HG03575 (cell line): Measurements from ENCODE around the gene HECW1.
"Not testable (repeated sequence)": the region's sequence is repeated elsewhere in the genome, so short reads cannot be mapped to it uniquely, and the experiment has no call there.

Experiments used
- ATAC-seq: cut with Tn5 transposase; IDR thresholded peaks from one replicate; pipeline ENCODE4 v1.9.1; 2021; ENCODE audit not compliant: unreplicated experiment, insufficient number of reproducible peaks, low FRiP score; ENCODE audit errors: extremely low read depth

Gene HECW1

DNA sequence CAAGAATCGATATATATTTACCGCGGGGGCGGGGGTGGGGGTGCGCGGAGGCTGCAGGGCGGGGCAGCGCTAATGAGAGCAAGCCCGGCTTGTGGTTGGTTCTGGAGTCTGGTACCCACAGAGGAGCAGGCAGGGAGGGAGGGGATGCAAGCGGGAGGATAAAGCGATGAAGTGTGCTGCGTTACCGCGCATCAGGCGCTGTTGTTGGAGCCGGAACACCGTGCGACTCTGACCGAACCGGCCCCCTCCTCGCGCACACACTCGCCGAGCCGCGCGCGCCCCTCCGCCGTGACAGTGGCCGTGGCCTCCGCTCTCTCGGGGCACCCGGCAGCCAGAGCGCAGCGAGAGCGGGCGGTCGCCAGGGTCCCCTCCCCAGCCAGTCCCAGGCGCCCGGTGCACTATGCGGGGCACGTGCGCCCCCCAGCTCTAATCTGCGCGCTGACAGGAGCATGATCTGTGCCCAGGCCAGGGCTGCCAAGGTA, at the start of gene HECW1:
TSS of gene HECW1 (plus strand) at position 189 of the 482 bp plus-strand sequence. CDS start 131,259 bp downstream, outside the sequence.
- no peak for ATAC-seq

DNA sequence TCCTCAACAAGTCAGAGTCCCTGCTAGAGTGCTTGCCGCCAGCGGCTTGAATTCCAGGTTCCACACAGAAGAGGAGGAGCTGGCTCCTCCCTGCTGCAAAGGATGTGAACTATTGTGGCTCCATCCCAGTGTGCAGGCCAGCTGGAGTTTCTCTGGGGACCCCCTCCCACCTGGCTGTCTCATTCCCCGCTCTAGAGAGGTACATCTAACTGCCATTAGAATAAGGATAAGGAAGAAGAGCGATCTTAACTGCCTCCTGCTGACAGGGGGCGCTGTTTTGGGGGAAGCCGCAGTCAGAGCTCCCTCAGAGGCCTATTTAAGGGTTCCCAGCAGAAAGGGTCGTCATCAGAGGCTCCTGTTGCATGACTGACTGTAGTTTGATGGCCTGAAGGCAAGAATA, 40.8 kb upstream of the HECW1 start:
- no peak for ATAC-seq

DNA sequence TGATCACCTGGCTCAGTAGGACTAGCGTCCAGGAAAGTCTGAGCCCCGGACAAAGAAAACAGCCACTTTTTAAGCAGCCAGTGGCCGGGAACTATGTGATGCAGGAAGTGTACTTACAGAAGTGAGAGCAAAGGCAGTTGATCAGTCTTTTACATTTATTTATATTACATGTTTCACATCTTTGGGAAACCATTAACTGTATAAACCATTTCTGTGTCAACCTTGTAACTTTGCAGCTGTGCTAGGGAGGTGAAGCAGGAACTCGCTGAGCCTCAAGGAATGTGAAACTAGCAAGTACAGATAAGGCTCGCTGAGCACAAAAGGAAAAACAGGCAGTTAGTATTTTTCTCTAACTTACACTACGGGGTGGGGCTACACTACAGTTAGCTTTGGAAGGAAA, 39.9 kb upstream of the HECW1 start:
- no peak for ATAC-seq

DNA sequence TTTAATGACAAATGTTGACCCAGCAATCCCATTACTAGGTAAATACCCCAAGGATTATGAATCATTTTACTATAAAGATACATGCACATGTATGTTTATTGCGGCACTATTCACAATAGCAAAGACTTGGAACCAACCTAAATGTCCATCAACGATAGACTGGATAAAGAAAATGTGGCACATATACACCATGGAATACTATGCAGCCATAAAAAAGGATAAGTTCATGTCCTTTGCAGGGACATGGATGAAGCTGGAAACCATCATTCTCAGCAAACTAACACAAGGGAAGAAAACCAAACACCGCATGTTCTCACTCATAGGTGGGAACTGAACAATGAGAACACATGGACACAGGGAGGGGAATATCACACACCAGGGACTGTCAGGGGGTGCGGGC, 38.6 kb upstream of the HECW1 start:
- not testable (repeated sequence) for ATAC-seq

DNA sequence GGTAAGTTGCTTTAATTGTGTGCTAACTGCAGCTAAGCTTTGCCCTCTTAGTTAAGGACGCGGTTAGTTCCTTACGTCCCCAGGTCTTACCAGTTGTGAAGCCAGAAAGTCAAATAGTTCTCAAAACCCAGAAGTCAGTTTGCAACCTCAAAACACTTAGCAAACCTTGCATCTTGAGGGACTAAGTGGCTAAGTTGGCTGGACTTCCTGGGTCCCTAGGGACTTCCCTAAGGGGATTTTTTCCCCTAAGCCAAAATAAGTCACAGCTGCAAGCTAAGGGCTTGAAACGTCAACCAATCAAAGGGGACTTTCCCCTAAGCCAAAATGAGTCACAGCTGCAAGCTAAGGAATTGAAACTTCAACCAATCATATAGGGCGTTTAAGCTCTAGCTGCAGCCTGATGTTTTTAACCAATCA, 36.2 kb upstream of the HECW1 start:
- ATAC-seq = no peak

DNA sequence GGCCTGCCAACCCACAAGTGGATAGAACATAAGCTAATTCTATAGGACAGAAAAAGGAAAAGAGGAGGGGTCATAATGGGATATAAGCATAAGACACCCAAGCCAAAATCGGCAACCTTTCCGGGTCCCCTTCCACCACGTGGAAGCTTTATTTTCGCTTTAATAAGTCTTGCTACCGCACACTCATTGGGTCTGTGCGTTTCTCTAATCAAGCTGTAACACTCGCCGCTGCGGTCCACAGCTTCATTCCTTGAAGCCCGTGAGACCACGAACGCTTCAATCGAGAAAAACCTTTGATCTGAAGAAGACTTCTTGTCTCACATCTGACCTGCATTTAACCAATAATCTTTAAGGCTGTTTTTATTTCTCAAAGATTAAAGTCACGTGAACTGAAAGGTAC, 35.8 kb upstream of the HECW1 start:
- ATAC-seq = no peak

DNA sequence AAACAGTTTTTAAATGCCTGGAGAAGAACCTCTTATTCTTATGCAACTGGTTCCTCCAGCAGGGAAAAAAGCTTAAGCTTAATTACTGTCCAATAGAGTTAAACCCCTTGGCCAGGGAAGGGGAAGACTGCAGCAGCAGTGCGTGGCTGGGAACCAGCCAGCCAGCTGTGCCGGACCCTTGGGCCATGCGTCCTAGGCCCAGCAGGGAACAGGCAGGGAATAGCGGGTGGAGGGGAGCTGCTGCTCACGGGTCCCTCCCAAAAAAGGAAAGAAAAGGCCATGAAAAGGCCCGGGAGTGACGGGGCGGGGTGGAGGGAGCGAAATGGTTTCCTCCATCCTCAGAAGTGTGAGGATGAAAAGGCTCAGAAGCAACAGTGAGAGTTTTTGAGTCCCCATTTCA, 35.2 kb upstream of the HECW1 start:
- ATAC-seq = no peak

DNA sequence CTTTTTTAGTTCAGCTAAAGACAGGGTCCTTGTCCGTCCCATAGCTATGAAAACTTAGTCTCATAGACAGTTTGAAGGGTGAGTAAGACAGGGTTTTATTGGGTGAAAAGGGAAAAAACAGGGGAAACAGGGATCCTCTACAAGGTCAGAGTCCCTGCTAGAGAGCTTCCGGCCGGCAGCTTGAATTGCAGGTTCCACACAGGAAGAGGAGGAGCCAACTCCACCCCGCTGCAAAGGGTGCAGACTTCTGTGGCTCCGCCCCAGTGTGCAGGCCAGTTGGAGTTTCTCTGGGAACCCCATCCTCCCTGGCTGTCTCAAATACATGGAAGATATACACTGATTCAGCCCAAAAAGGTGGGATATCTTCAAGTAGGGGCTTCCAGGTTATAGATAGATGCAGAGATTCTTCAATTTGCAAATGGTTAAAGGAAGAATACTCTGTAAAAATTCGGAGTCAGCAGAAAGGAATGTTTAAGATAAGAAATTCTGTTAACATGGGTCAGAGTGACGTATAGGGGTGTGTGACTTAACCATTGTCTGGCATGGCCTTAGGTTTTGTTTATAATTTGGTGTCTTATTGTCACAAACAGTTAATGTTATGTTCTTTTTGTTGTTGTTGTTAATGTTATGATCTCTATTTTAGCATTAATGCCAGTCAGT, 34.6 kb upstream of the HECW1 start:
- no peak for ATAC-seq

DNA sequence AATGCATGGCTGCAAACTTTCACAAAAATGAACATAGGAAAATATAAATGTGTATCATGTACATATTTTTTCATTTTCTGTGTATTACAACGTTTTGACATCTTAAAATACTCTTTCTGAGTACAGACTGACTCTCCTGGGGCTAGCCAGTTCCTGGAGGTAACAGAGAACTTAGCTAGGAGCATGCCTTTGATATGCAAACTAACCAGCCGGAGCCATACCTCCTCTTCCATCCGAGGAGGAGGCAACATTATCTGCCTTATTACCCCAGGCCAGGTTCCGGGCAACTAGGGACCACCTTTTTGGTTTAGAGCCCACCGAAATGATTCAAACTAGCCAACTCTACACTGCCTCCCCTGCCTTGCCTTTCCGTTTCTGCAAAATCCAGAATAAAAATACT, 33.7 kb upstream of the HECW1 start:
- no peak for ATAC-seq

DNA sequence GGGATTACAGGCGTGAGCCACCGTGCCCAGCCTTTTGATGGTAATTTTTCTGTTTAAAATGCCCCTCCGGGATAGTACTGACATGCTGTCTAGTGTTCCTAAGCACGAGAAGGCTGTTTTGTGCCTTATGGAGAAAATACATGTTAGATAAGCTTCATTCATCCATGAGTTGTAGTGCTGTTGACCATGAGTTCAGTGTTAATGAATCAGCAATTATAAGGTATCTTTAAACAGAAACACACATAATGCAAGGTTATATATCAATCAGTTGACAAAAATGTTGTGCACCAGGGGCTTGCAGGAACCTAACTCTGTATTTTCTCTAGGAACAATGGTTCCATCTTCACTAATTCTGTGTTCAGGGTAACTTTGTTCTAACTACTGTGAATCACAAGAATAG, 30.8 kb upstream of the HECW1 start:
- no peak for ATAC-seq

DNA sequence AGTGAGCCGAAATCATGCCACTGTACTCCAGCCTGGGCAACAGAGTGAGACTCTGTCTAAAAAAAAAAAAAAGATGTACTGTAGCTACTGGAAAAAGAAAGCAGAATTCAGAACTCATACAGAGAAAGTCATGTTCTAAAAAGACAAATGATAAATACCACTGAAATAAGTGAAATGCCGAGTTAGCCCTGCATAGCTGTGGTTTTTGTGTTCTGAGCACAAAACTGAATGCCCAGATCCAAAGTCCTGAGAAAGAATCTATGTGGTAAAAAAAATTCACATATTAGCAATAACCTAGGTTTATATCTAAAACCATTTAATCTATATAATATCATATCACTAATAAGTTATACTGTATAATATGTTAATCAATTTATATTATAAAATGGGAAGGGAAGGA, 29.3 kb upstream of the HECW1 start:
- no peak for ATAC-seq

DNA sequence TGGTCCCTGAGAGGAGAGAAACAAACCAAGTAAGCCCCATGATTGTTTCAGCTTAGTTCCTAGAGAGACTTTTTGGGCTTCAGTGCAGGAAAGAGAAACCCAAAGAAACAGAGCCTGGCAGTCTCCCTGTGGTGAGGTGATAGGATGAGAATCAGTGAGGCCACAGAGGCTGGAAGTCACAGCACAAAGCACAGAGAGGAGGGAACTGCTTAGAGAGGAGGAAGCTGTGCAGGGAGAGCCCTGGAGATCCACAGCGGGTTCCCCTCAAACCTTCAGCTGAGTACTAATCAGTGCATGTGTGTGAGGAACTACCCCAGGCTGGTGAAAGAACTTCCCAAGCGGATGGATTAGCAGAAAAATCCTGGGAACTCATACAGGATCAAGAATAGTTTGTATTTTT, 27.4 kb upstream of the HECW1 start:
- ATAC-seq = no peak

DNA sequence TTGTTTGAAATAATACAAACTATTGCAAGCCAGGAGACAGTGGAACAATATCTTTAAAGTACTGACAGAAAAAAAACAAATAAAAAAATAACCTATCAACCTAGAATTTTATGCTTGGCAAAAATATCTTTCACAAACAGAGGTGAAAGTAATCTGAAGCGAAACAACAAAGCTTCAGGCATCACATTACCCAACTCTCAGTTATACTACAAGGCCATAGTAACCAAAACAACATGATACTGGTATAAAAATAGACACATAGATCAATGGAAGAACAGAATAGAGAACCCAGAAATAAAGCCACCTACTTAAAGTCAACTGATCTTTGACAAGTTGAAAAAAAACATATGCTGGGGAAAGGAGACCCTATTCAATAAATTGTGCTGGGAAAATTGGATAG, 26.5 kb upstream of the HECW1 start:
- ATAC-seq = no peak

DNA sequence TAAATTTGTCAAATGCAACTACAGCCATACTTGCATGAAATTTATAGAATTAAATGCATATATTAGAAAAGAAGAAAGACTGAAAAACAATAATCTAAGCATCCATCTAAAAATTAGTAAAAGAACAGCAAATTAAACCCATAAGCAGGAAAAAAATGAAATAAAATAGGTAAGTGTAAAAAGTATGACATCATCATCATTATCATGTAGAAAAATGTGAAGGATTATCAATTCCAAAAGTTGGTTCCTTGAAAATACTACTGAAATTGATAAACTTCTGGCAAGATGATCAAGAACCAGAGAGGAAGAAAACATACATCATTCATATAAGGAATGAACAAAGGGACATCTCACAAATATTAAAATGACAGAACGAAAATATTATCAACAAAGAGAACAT, 19.6 kb upstream of the HECW1 start:
- ATAC-seq = no peak

DNA sequence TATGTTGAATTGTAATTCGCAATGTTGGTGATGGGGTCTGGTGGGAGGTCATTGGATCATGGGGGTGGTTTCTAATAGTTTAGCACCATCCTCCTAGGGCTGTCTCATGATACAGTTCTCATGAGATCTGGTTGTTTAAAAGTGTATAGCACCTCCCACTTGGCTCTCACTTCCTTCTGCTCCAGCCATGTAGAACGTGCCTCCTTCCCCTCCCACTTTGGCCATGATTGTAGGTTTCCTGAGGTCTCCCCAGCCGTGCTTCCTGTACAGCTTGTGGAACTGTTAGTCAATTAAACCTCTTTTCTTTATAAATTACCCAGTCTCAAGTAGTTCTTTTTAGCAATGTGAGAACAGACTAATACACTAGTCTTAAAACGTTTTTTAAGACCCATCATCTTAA, 15.6 kb upstream of the HECW1 start:
- no peak for ATAC-seq

DNA sequence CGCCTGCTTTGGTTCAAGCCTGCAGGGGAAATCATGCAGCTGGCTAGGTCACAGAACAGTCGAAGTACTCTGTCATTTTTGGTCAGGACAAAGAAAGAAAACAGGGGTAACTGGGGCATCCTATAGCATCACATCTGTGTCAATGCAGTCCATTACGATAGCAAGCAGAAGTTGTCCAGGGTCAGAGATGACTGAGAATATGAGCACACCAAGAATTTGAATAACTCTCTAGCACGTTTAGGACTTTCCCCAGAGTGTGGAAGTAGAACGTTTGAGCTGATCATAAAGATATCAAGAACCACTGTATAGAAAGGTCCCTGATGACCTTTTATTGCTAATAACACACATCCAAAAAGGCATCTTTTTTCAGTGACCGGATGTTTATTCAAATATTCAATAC, 12.7 kb upstream of the HECW1 start:
- no peak for ATAC-seq

DNA sequence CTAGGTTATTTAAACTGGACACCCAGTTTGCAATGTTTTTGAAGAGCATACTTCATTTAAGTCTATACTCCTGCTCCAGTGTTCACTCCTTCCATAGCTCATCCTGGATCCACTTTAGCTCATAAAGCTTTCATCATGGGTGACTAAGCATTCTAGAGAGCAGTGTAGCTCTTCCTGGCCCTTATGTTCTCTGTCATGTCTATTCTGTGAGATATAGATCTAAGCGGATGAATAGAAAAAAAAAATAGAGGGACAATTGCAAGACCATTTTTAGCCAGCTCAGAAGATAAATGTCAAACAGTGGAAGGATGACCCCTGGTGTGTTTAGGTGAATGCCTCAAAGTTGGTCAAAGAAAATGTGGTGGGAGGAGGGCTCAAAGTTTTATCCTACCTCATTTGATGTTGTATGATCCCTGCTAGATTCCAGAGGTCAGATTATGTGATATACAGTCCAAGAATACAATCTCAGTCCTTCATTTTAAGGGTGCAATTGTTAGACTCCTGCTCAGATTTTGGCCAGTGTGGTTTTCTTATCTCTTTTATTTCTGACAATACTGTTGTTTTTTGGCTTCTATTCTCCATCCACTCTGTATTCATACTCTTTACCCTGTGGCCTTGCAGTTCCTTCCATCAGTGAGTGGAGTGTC, 7.5 kb upstream of the HECW1 start:
- ATAC-seq = no peak

DNA sequence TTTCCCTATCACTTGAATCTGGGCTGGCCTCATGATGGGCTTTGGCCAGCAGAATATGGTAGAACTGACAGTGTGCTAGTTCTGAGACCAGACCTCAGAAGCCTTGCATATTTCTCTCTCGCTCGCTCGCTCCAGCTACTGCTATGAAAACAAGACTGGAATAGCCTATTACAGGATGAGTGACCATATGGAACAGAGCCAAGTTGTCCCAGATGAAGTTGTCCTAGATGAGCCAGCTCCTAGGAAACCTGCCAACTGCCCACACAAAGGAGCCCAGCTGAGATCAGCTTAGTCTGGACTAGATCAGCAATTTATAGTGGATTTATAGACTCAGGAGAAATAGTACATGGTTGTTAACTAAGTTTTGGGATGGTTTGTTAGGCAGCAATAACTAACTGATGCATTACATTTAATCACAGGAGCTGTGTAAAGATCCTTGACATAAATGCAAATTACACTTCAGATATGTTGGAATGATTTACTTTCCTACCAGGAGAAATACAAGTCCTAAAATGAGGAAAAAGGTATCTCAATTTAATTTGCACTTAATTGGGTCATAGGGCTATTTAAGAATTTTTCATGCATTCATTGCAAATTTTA, 6.8 kb upstream of the HECW1 start:
- no peak for ATAC-seq

DNA sequence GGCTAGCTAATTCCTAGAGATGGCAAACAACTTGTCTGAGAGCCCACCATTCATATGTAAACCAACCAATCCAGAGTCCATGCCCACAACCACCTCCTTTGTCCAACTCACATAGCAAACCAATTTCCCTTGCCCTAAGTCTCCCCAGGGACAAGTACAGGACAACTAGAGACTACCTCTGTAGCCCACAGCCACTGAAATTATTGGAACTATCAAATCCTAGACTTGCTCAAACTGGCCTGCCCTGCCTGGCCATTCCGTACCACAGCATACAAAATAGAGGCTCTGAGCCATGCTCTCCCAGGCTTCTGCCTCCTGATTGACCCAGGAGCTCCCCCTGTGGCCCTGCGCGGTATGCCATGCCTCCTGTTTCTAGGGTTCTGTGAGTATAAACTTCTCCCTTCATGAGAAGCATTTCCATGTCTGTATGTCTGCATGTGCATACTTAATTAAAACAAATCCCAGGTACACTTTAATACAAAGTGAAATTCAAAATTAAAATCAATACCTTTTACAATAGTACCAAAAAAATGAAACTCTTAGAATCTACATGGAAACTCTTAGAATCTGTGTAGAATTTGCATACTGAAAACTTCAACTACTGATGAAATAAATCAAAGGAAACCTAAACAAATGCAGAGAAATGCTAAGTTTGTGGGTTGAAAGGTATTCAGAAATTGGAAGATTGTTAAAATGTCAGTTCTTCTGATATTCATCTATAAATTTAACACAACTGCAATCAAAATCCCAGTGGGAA, 4.0 kb upstream of the HECW1 start:
- peak; percentile 84 for ATAC-seq
